ENCODE results near the gene RARRES2. TPM values are rescaled to one million over a fixed set of nuclear protein-coding genes. Genes with fewer than 3 reads are reported as not detected.
A peak's percentile ranks its signal among the peaks of the same experiment; 100 is the strongest.

Gene RARRES2
- total RNA-seq, 1 experiment from 2014 or later: not detected

GRCh38 chr7:150368884-150369747, 27.7 kb upstream of the RARRES2 start:
- ChIA-PET CTCF (interaction anchor here (0.6 to 2.5 kb wide), 9 partner anchors 9 to 51 kb away, joined by 3 to 16 read pairs (median 4); no protein-coding TSS in a partner anchor), POLR2A (interaction anchor here (0.7 to 3.4 kb wide), 14 partner anchors 9 to 1108 kb away, joined by 3 to 49 read pairs (median 4); partner anchors contain the start of gene ZNF783)
- Mint-ChIP-seq H3K9me3 (ENCODE audit: unreplicated experiment) (no peaks in the 10 kb centered on the region), H3K36me3 (ENCODE audit: insufficient read depth, unreplicated experiment) (peaks cover 25% of the 10 kb centered on the region), H3K4me1 (ENCODE audit: insufficient read depth, unreplicated experiment) (no peaks in the 10 kb centered on the region), H3K27ac (ENCODE audit: low read depth, unreplicated experiment) (peak overlapping the region; percentile 89), H3K4me3 (ENCODE audit: unreplicated experiment) (peak overlapping the region; percentile 90), H3K27me3 (ENCODE audit: insufficient read depth, unreplicated experiment) (no peaks in the 10 kb centered on the region)
- BruUV-seq (replicated peaks): no TSS peak
- no peak for TF ChIP-seq CTCF (IDR thresholded peaks at IDR 0.05; ENCODE audit: unreplicated experiment)
- intact Hi-C loops (cut with micrococcal nuclease): loop anchor here (1.0 kb wide), 2 partner anchors 10 to 31 kb away; partner anchors contain the start of gene ZNF775
- DNase-seq (ENCODE audit: unreplicated experiment): peak; percentile 63

GRCh38 chr7:150368096-150368883, 26.9 kb upstream of the RARRES2 start, which contains the start of gene REPIN1:
REPIN1 (plus strand) TSS chr7:150368822; CDS start chr7:150369712, 890 bp downstream.
- H3K36me3 Mint-ChIP-seq (ENCODE audit: insufficient read depth, unreplicated experiment): peaks cover 17% of the 10 kb centered on the region
- TF ChIP-seq CTCF (IDR thresholded peaks at IDR 0.05; ENCODE audit: unreplicated experiment): no peak
- no peaks in the 10 kb centered on the region for H3K9me3 Mint-ChIP-seq (ENCODE audit: unreplicated experiment)
- intact Hi-C loops (cut with micrococcal nuclease): loop anchor here (1.0 kb wide), 2 partner anchors 11 to 32 kb away; partner anchors contain the start of gene ZNF775
- POLR2A ChIA-PET: interaction anchor here (0.6 to 3.4 kb wide), 12 partner anchors 9 to 1673 kb away, joined by 3 to 49 read pairs (median 4); no protein-coding TSS in a partner anchor
- DNase-seq (ENCODE audit: unreplicated experiment): peak; percentile 84
- no TSS peak for BruUV-seq (replicated peaks)
- H3K4me1 Mint-ChIP-seq (ENCODE audit: insufficient read depth, unreplicated experiment): no peaks in the 10 kb centered on the region
- H3K27me3 Mint-ChIP-seq (ENCODE audit: insufficient read depth, unreplicated experiment): no peaks in the 10 kb centered on the region
- peak within 1 kb of the TSS; percentile 89 for H3K27ac Mint-ChIP-seq (ENCODE audit: low read depth, unreplicated experiment)
- CTCF ChIA-PET: interaction anchor here (0.7 to 1.4 kb wide), 3 partner anchors 10 to 35 kb away, joined by 4 to 6 read pairs (median 5); no protein-coding TSS in a partner anchor
- peak within 1 kb of the TSS; percentile 90 for H3K4me3 Mint-ChIP-seq (ENCODE audit: unreplicated experiment)

- no peak for TF ChIP-seq CTCF (IDR thresholded peaks at IDR 0.05; ENCODE audit: unreplicated experiment)
- no peaks in the 10 kb centered on the region for H3K27me3 Mint-ChIP-seq (ENCODE audit: insufficient read depth, unreplicated experiment)
- DNase-seq (ENCODE audit: unreplicated experiment): no peak
- H3K4me1 Mint-ChIP-seq (ENCODE audit: insufficient read depth, unreplicated experiment): no peaks in the 10 kb centered on the region
- BruUV-seq (replicated peaks): TSS peak; percentile 64
- H3K4me3 Mint-ChIP-seq (ENCODE audit: unreplicated experiment): peak overlapping the region; percentile 90
- H3K36me3 Mint-ChIP-seq (ENCODE audit: insufficient read depth, unreplicated experiment): peaks cover 14% of the 10 kb centered on the region
- H3K9me3 Mint-ChIP-seq (ENCODE audit: unreplicated experiment): no peaks in the 10 kb centered on the region
- CTCF ChIA-PET: interaction anchor here (0.7 to 1.8 kb wide), 3 partner anchors 9 to 38 kb away, joined by 3 to 7 read pairs (median 6); a partner anchor contains a TSS
- POLR2A ChIA-PET: interaction anchor here (0.6 to 3.4 kb wide), 5 partner anchors 10 to 1672 kb away, joined by 3 to 49 read pairs (median 6); no protein-coding TSS in a partner anchor
- intact Hi-C loops (cut with micrococcal nuclease): loop anchor here (1.0 kb wide), 2 partner anchors 12 to 33 kb away; partner anchors contain the start of gene ZNF775
- peak overlapping the region; percentile 89 for H3K27ac Mint-ChIP-seq (ENCODE audit: low read depth, unreplicated experiment)
Measured at GRCh38 chr7:150367677-150368095, 26.3 kb upstream of the RARRES2 start.
